Esophagus muscularis mucosa (tissue), 4 donors: ENCODE data around the gene ALG2. TPM values are rescaled to one million over a fixed set of nuclear protein-coding genes. Genes with fewer than 3 reads are reported as not detected.
"Not testable (repeated sequence)": the region's sequence is repeated elsewhere in the genome, so short reads cannot be mapped to it uniquely, and the experiment has no call there.

Experiments
- DNase-seq: peaks from one replicate; pipeline ENCODE4 v3.0.0-alpha.2; 2017; ENCODE audit errors: extremely low spot score
- H3K27ac ChIP-seq, 4 donors: fragments of 200-600 bp; sonication (generic); replicated peaks in 1 of 4; 1 replicate in 3 of 4; 2 replicates in 1 of 4; pipeline ENCODE4 v1.5.1; 2016 to 2019; ENCODE audit warnings: mild to moderate bottlenecking in 1 of 4
- H3K27me3 ChIP-seq, 4 donors: fragments of 200-600 bp; sonication (generic); one replicate each; pipeline versions ENCODE4 v1.5.1 to v1.6.0; 2016 to 2019
- H3K36me3 ChIP-seq, 4 donors: fragments of 200-600 bp; sonication (generic); one replicate each; pipeline ENCODE4 v1.5.1; 2016 to 2019
- H3K4me1 ChIP-seq, 4 donors: fragments of 200-600 bp; sonication (generic); one replicate each; pipeline ENCODE4 v1.5.1; 2016 to 2019
- H3K4me3 ChIP-seq, 4 donors: fragments of 200-600 bp; sonication (generic); 1 replicate in 2 of 4; 2 replicates in 2 of 4; pipeline ENCODE4 v1.5.1; 2016 to 2019; ENCODE audit warnings: mild to moderate bottlenecking in 4 of 4, moderate library complexity in 1 of 4
- H3K9me3 ChIP-seq, 4 donors: fragments of 200-600 bp; sonication (generic); 1 replicate in 3 of 4; 2 replicates in 1 of 4; pipeline ENCODE4 v1.5.1; 2016 to 2019
- EP300 ChIP-seq: sonication (generic); formaldehyde crosslinking; IDR thresholded peaks from one replicate; pipeline ENCODE4 v1.6.1; 2017; ENCODE audit warnings: antibody characterized with exemption
- POLR2A ChIP-seq: fragments of 450-650 bp; IDR thresholded peaks from one replicate; pipeline ENCODE4 v1.6.1; 2017; ENCODE audit warnings: antibody characterized with exemption, moderate library complexity, mild to moderate bottlenecking, low read depth
- POLR2AphosphoS5 ChIP-seq, 2 donors: sonication (generic); formaldehyde crosslinking; IDR thresholded peaks; one replicate each; pipeline ENCODE4 v1.6.1; 2017; ENCODE audit warnings: antibody characterized with exemption in 2 of 2
- WGBS: methylation state at CpG from one replicate; pipeline ENCODE4 v1.1.5; 2018; 5-methylcytosine and 5-hydroxymethylcytosine counted together
- intact Hi-C: fragments of 100-400 bp; cut with DNase I; formaldehyde crosslinking; loops from one replicate; pipeline ENCODE4 v1.15.1; 2023
- total RNA-seq, 4 donors: library from RNA; depleted of rRNA; stranded (reverse); fragments of >200 nt; gene quantifications; one replicate each; pipeline versions ENCODE4 v1.1.0 to v1.2.1, GENCODE V29; 2016
- TF ChIP-seq, protein P1 (sequence below), 3 experiments: fragments of 200-600 bp in 2 of 3; fragments of 450-650 bp in 1 of 3; sonication (generic) in 2 of 3; IDR thresholded peaks; one replicate each; pipeline ENCODE4 v1.5.1; 2017 to 2019; ENCODE audit warnings: antibody characterized with exemption in 3 of 3, mild to moderate bottlenecking in 2 of 3, moderate library complexity in 1 of 3

ALG2 gene
- total RNA-seq, 4 donors from 2014 or later, result 19.5 to 33.4 (median 26.2) TPM

DNA sequence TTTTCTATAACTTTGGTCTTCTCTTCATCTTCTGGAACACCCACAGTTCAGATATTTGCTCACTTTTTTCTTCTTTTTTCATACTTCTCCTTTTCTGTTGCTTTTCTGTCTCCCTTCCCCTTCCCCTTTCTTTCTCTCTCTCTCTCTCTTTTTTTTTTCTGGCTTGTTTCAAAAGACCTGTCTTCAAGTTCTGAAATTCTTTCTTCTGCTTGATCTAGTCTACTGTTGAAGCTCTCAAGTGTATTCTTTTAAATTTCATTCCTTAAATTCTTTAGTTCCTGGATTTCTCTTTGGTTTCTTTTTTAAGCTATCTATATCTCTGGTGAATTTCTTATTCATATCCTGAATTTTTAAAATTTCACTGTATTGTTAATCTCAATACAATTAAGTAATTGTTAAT lies 11.2 kb downstream of the ALG2 start:
- no peaks in the 10 kb centered on the region for H3K27me3 ChIP-seq
- no peak overlapping the region for H3K27ac ChIP-seq
- no peaks in the 10 kb centered on the region for H3K4me1 ChIP-seq
- no peaks in the 10 kb centered on the region for H3K9me3 ChIP-seq
- no peak for DNase-seq
- H3K36me3 ChIP-seq, result peaks cover 0 to 6% (median 0%) of the 10 kb centered on the region in 4 donors
- intact Hi-C loops, result no loop called here
- no peak for TF ChIP-seq EP300
- TF ChIP-seq, protein P1, sequence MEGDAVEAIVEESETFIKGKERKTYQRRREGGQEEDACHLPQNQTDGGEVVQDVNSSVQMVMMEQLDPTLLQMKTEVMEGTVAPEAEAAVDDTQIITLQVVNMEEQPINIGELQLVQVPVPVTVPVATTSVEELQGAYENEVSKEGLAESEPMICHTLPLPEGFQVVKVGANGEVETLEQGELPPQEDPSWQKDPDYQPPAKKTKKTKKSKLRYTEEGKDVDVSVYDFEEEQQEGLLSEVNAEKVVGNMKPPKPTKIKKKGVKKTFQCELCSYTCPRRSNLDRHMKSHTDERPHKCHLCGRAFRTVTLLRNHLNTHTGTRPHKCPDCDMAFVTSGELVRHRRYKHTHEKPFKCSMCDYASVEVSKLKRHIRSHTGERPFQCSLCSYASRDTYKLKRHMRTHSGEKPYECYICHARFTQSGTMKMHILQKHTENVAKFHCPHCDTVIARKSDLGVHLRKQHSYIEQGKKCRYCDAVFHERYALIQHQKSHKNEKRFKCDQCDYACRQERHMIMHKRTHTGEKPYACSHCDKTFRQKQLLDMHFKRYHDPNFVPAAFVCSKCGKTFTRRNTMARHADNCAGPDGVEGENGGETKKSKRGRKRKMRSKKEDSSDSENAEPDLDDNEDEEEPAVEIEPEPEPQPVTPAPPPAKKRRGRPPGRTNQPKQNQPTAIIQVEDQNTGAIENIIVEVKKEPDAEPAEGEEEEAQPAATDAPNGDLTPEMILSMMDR (IDR thresholded peaks at IDR 0.05), result no peak
- TF ChIP-seq POLR2AphosphoS5 (IDR thresholded peaks at IDR 0.05), result no peak
- no peak for TF ChIP-seq POLR2A
- H3K4me3 ChIP-seq, result no peak overlapping the region

DNA sequence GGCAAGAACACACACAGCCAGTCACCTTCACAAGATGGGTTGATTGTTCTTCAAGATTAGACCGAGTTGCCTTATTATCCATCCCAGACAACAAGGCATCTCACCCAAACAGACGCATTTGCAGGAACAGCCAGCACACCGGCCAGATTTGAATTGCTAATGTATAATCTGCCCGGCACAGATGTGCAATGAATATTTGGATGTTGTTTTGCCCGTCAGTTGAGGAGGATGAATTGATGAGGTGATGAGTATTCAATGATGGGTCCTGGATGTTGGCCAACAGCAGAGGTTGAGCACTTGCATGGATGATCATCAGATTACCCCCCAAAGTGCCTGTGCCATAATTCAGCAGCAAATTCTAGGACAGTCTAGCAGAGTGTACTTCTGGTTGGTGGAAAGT lies 20.1 kb downstream of the ALG2 start:
- 74% methylated on average over 5 of the region's 5 CpGs for WGBS
- H3K36me3 ChIP-seq, result no peaks in the 10 kb centered on the region
- no peak overlapping the region for H3K27ac ChIP-seq
- no peak overlapping the region for H3K4me3 ChIP-seq
- DNase-seq, result no peak
- intact Hi-C loops, result no loop called here
- H3K9me3 ChIP-seq, result no peaks in the 10 kb centered on the region
- TF ChIP-seq POLR2A (no peak), POLR2AphosphoS5 (IDR thresholded peaks at IDR 0.05) (no peak), EP300 (no peak)
- TF ChIP-seq, protein P1 (IDR thresholded peaks at IDR 0.05), result no peak
- H3K4me1 ChIP-seq, result no peaks in the 10 kb centered on the region
- no peaks in the 10 kb centered on the region for H3K27me3 ChIP-seq

DNA sequence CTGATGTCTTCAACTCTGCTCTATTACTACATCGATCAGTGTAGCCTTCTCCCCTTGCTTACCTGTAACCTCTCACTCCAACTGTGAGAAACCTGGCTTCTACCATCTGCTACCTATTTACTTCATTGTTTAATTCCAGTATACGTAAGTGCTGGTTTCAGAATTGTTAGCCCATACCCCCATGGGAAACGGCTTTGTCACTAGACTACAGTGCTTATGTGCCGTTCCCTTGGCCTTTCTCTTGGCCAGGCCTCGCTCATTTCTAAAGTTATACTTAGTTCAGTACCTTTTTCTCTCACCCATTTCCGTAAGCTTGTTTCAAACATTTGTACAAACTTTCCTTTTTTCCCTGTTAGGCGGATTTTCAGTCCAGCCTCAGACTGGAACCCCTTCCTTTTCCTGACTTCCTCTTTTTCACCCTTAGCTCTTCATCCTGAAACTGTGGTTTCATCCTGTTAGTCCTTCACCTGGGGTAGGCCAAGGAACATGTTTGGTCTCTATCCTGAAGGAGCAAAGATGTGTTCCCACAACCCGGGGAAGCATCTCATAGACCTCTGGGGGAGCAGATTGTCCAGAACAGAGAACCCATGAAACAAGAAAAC lies 21.7 kb downstream of the ALG2 start:
- 92% methylated on average over 8 of the region's 8 CpGs for WGBS
- no peak overlapping the region for H3K4me3 ChIP-seq
- DNase-seq, result no peak
- H3K9me3 ChIP-seq, result no peaks in the 10 kb centered on the region
- H3K27ac ChIP-seq, result no peak overlapping the region
- H3K27me3 ChIP-seq, result no peaks in the 10 kb centered on the region
- intact Hi-C loops, result no loop called here
- no peaks in the 10 kb centered on the region for H3K36me3 ChIP-seq
- no peak for TF ChIP-seq POLR2AphosphoS5 (IDR thresholded peaks at IDR 0.05)
- no peak for TF ChIP-seq EP300
- TF ChIP-seq POLR2A, result no peak
- TF ChIP-seq, protein P1 (IDR thresholded peaks at IDR 0.05), result no peak
- no peaks in the 10 kb centered on the region for H3K4me1 ChIP-seq

DNA sequence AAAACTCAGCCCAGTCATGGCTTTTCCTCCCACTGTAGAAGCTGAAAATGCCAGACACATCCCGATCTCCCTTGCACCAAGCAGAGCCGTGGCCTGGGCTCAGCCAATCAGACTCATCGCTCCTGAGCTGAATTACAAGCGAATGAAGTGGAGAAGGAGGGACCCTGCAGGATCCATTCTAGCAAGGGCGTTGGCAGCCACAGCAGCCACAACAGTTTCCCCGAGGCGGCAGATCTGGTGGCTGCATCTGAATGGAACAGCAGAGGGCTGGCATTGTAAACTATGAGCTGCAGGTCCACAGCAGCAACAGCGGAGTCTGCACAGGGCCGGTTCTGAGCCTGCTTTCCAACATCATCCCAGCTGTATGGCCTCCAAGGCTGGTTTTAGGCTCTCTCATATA lies 23.8 kb downstream of the ALG2 start:
- H3K4me1 ChIP-seq, result no peaks in the 10 kb centered on the region
- DNase-seq, result no peak
- H3K9me3 ChIP-seq, result no peaks in the 10 kb centered on the region
- H3K27me3 ChIP-seq, result no peaks in the 10 kb centered on the region
- TF ChIP-seq POLR2AphosphoS5 (IDR thresholded peaks at IDR 0.05) (no peak), POLR2A (no peak), EP300 (no peak)
- TF ChIP-seq, protein P1 (IDR thresholded peaks at IDR 0.05), result no peak
- H3K27ac ChIP-seq, result no peak overlapping the region
- WGBS, result 83% methylated on average over 9 of the region's 9 CpGs
- H3K36me3 ChIP-seq, result no peaks in the 10 kb centered on the region
- intact Hi-C loops, result no loop called here
- H3K4me3 ChIP-seq, result no peak overlapping the region

DNA sequence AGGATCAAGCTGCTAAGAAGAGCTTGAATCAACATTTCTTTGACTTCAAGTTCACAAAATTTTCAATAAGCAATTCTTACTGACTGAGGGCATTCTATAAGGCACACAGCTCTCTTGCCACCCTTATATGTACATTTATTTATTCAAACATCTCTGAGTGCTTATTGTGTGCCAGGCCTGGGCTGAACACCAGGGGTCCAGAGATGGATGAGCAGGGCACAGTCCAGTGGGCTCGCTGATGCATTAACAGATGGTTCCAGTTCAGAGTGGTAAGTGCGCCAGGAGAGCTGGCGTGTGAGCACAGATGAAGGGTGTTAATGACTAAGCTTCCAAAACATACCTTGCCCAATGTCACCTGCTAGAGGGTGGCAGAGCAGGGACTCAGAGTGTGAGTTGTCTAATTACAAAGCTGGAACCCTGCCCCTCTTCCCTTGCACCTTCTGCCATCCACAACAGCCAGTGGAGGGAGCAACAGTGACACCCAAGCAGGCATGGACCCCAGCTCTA lies 24.6 kb downstream of the ALG2 start:
- WGBS, result 92% methylated on average over 3 of the region's 3 CpGs
- Histone ChIP-seq H3K4me1 (no peaks in the 10 kb centered on the region), H3K4me3 (no peak overlapping the region), H3K9me3 (no peaks in the 10 kb centered on the region), H3K27me3 (no peaks in the 10 kb centered on the region), H3K36me3 (no peaks in the 10 kb centered on the region), H3K27ac (no peak overlapping the region)
- TF ChIP-seq EP300, result no peak
- TF ChIP-seq, protein P1 (IDR thresholded peaks at IDR 0.05), result no peak
- no peak for TF ChIP-seq POLR2AphosphoS5 (IDR thresholded peaks at IDR 0.05)
- no peak for TF ChIP-seq POLR2A
- intact Hi-C loops, result no loop called here
- no peak for DNase-seq

DNA sequence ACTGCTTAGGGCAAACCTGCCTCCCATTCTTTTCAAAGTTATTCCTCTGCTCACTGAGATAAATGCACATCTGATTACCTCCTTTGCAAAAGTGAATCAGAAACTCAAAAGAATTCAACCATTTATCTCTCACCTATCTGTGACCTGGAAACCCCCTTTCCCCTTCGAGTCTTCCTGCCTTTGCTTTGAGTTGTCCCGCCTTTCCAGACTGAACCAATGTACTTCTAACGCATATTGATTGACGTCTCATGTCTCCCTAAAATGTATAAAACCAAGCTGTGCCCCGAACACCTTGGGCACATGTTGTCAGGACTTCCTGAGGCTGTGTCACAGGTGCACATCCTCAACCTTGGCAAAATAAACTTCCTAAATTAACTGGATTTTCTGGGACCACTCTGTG lies 25.3 kb downstream of the ALG2 start:
- H3K4me3 ChIP-seq, intact Hi-C loops, H3K36me3 ChIP-seq, H3K9me3 ChIP-seq, H3K27ac ChIP-seq, H3K27me3 ChIP-seq, H3K4me1 ChIP-seq: not testable (repeated sequence)
- DNase-seq, result peak; percentile 21
- WGBS, result 89% methylated on average over 5 of the region's 5 CpGs
